Right lobe of liver (tissue), 6 donors: ENCODE measurements around the gene SCRN3. TPM values are rescaled to one million over a fixed set of nuclear protein-coding genes. Genes with fewer than 3 reads are reported as not detected.
A peak's percentile ranks its signal among the peaks of the same experiment; 100 is the strongest.

Experiments
- ATAC-seq, 4 donors: fragments of 200-7000 bp; cut with Tn5 transposase; one replicate each; pipeline ENCODE4 v1.9.1; 2020; ENCODE audit warnings: mild to moderate bottlenecking in 4 of 4, moderate library complexity in 4 of 4
- DNase-seq, 3 donors: peaks; one replicate each; pipeline ENCODE4 v3.0.0-alpha.2; 2020
- H3K27ac ChIP-seq, 3 donors: fragments of 200-600 bp; one replicate each; pipeline ENCODE4 v1.8.0; 2022
- H3K27me3 ChIP-seq, 2 donors: fragments of 200-600 bp; one replicate each; pipeline ENCODE4 v1.8.0; 2022
- H3K36me3 ChIP-seq, 4 donors: fragments of 200-600 bp; sonication (generic) in 1 of 4; one replicate each; pipeline versions ENCODE4 v1.5.1 to v1.8.0; 2017 to 2022; ENCODE audit warnings: control low read depth in 1 of 4
- H3K4me1 ChIP-seq, 4 donors: fragments of 200-600 bp; sonication (generic) in 1 of 4; one replicate each; pipeline versions ENCODE4 v1.5.1 to v1.8.0; 2017 to 2022; ENCODE audit warnings: control low read depth in 1 of 4
- H3K4me3 ChIP-seq, 3 donors: fragments of 200-600 bp; one replicate each; pipeline ENCODE4 v1.8.0; 2022
- H3K9me3 ChIP-seq, 4 donors: fragments of 200-600 bp; sonication (generic) in 1 of 4; one replicate each; pipeline versions ENCODE4 v1.5.1 to v1.8.0; 2017 to 2022; ENCODE audit warnings: control low read depth in 1 of 4
- POLR2A ChIP-seq: fragments of 450-650 bp; IDR thresholded peaks from one replicate; pipeline ENCODE4 v1.6.1; 2017; ENCODE audit warnings: antibody characterized with exemption, mild to moderate bottlenecking
- WGBS: methylation state at CpG from one replicate; pipeline ENCODE4 v1.1.6; 2018; ENCODE audit warnings: low coverage, low lambda C conversion rate; ENCODE audit not compliant: insufficient coverage; ENCODE audit errors: missing lambda C conversion rate; 5-methylcytosine and 5-hydroxymethylcytosine counted together
- intact Hi-C, 2 donors: fragments of 100-400 bp; cut with DNase I; formaldehyde crosslinking; loops; one replicate each; pipeline versions ENCODE4 v1.11.2 to v1.14.1; 2022
- total RNA-seq, 6 experiments: library from RNA; depleted of rRNA in 2 of 6; stranded (reverse); fragments of >200 nt in 2 of 6; fragmentation: NEBNext Ultra II Directional in 3 of 6; extraction: Animal tissue kit (Norgen Biotek cat#: 25700) in 3 of 6; gene quantifications; one replicate each; pipeline versions ENCODE4 v1.1.0 to v1.2.4, GENCODE V29; 2016 to 2023
- TF ChIP-seq, protein P1 (sequence below), 4 donors: fragments of 200-600 bp in 3 of 4; fragments of 450-650 bp in 1 of 4; IDR thresholded peaks; one replicate each; pipeline versions ENCODE4 v1.5.1 to v1.8.0; 2016 to 2022; ENCODE audit warnings: antibody characterized with exemption in 4 of 4, mild to moderate bottlenecking in 2 of 4
- donor health status: DM: no; HTN: yes; CAD: no.
- donor health status: DM: no; HTN: no; CAD: no.
- donor health status: DM: no; HTN: no; CAD: no.
- donor health status: DM: no; HTN: yes; CAD: no.
- donor health status: DM: no; HTN: yes; CAD: no.

Gene SCRN3
- total RNA-seq, 6 experiments from 2014 or later = 13.9 to 21.1 (median 15.7) TPM

DNA sequence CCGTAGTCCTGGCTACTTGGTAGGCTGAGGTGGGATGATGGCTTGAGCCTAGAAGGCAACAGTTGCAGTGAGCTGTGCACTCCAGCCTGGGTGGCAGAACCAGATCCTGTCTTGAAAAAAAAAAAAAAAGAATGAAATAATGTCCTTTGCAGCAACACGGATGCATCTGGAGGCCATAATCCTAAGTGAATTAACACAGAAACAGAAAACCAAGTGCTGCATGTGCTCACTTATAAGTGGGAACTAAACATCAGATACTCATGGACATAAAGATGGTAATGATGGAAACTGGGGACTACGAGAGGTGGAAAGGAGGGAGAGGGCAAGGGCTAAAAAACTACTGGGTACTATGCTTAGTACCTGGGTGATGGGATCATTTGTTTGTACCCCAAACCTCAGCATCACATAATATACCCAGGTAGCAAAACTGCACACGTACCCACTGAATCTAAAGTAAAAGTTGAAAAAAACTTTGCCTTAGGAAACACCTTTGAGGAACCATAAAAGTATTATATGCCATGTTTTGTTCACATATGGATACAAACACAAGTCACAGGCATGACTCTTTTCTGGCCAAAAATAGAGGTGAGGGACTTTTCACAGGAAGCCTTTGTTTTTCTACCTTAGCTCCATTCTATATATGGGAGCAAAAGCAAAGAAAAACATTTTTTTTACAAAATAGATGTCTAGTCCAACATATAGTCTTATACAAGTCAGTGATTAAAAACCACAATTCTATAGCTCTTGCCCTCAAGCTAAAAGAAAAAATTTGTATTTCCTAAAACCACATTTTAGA, 54.7 kb downstream of the SCRN3 start:
- ATAC-seq (no peak), DNase-seq (no peak)
- WGBS = 92% methylated on average over 4 of the region's 4 CpGs
- no peaks in the 10 kb centered on the region for H3K4me1 ChIP-seq
- H3K27ac ChIP-seq = no peak overlapping the region
- intact Hi-C loops = no loop called here
- peaks cover 0 to 5% (median 0%) of the 10 kb centered on the region in 4 donors for H3K36me3 ChIP-seq
- TF ChIP-seq POLR2A = no peak
- TF ChIP-seq, protein P1, sequence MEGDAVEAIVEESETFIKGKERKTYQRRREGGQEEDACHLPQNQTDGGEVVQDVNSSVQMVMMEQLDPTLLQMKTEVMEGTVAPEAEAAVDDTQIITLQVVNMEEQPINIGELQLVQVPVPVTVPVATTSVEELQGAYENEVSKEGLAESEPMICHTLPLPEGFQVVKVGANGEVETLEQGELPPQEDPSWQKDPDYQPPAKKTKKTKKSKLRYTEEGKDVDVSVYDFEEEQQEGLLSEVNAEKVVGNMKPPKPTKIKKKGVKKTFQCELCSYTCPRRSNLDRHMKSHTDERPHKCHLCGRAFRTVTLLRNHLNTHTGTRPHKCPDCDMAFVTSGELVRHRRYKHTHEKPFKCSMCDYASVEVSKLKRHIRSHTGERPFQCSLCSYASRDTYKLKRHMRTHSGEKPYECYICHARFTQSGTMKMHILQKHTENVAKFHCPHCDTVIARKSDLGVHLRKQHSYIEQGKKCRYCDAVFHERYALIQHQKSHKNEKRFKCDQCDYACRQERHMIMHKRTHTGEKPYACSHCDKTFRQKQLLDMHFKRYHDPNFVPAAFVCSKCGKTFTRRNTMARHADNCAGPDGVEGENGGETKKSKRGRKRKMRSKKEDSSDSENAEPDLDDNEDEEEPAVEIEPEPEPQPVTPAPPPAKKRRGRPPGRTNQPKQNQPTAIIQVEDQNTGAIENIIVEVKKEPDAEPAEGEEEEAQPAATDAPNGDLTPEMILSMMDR (IDR thresholded peaks at IDR 0.05) = no peak
- no peaks in the 10 kb centered on the region for H3K27me3 ChIP-seq
- no peak overlapping the region for H3K4me3 ChIP-seq
- no peaks in the 10 kb centered on the region for H3K9me3 ChIP-seq

DNA sequence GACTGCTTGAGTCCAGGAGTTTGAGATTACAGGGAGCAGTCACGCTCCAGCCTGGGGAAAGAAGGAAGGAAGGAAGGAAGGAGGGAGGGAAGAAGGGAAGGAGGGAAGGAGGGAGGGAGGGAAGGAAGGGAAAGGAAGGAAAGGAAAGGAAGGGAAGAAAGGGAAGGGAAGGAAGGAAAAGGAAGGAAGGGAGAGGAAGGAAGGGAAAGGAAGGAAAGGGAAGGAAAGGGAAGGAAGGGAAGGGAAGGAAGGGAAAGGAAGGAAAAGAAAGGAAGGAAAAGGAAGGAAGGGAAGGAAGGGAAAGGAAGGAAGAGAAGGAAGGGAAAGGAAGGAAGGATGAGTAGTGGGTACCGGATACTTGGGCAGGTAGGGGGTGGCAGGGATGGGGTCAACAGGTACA, 59.0 kb downstream of the SCRN3 start:
- intact Hi-C loops = no loop called here
- TF ChIP-seq, protein P1 (IDR thresholded peaks at IDR 0.05) = no peak
- no peak for TF ChIP-seq POLR2A
- no peaks in the 10 kb centered on the region for H3K9me3 ChIP-seq
- no peaks in the 10 kb centered on the region for H3K27me3 ChIP-seq
- no peak for ATAC-seq
- H3K4me1 ChIP-seq = no peaks in the 10 kb centered on the region
- DNase-seq = no peak
- H3K4me3 ChIP-seq = no peak overlapping the region
- WGBS = 92% methylated on average over 2 of the region's 2 CpGs
- no peak overlapping the region for H3K27ac ChIP-seq
- peaks cover 0 to 5% (median 0%) of the 10 kb centered on the region in 4 donors for H3K36me3 ChIP-seq

DNA sequence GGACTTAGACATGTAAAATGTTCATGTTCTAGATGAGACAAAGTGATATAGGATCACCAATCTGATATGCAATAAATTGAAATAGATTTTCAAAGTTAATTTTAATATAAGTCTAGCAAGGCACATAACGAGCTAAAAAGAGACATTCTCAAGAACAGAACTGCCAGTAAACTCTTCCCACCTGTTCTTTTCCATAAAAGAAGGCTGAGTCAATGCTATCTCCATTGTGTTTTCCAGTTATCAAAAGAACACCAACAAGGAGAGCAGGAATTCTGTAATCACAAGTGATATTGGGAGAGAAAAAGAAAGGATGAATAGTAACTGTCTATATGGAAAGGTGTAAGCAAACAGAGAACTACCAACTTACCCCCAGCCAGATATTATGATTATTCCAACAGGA, 65.7 kb downstream of the SCRN3 start:
- H3K27me3 ChIP-seq = no peaks in the 10 kb centered on the region
- H3K9me3 ChIP-seq = no peaks in the 10 kb centered on the region
- no peaks in the 10 kb centered on the region for H3K36me3 ChIP-seq
- intact Hi-C loops = loop anchor here (10.0 kb wide), 2 partner anchors 64 to 144 kb away; no protein-coding TSS in a partner anchor
- no peaks in the 10 kb centered on the region for H3K4me1 ChIP-seq
- ATAC-seq = no peak
- H3K27ac ChIP-seq = no peak overlapping the region
- no peak overlapping the region for H3K4me3 ChIP-seq
- no peak for DNase-seq
- WGBS = 94% methylated on average over 1 of the region's 1 CpG
- no peak for TF ChIP-seq POLR2A
- TF ChIP-seq, protein P1 (IDR thresholded peaks at IDR 0.05) = no peak

DNA sequence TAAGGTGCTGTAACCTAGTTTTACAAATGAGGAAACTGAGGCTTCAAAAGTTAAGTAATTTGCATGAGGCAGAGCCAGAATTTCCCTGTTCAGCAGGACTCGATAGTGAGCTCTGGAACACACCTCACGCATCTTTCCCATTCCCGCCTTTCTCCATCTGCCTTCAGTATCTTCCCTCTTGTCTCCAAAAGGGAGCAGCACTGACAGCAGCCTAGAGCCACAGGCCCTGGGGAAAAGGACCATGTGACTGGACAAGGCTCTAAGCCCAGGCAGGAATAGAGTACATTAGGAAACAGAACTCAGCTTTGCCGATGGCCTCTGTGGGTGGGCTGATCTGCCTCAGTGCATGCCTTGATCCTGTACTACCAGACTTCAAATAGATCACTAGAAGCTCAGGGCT, 69.8 kb downstream of the SCRN3 start:
- Histone ChIP-seq H3K36me3 (no peaks in the 10 kb centered on the region), H3K4me3 (no peak overlapping the region), H3K4me1 (no peaks in the 10 kb centered on the region), H3K9me3 (no peaks in the 10 kb centered on the region), H3K27me3 (no peaks in the 10 kb centered on the region), H3K27ac (no peak overlapping the region)
- TF ChIP-seq, protein P1 (IDR thresholded peaks at IDR 0.05) = peak in 1 of 4 donors; percentile 10
- TF ChIP-seq POLR2A = no peak
- intact Hi-C loops = loop anchor here (10.0 kb wide), 2 partner anchors 59 to 139 kb away; no protein-coding TSS in a partner anchor
- 62% methylated on average over 2 of the region's 4 CpGs for WGBS
- ATAC-seq = peak; percentile 32 to 46 (median 38)
- no peak for DNase-seq
